H1 (cell line): Measurements from ENCODE around the gene MYO15A. TPM values are rescaled to one million over a fixed set of nuclear protein-coding genes. Genes with fewer than 3 reads are reported as not detected.

Source experiments
- CTCF ChIA-PET: fragments of 300-600 bp; sonication (Branson Sonifier 250); formaldehyde crosslinking; loops from one replicate; lab custom pipeline; 2021; ENCODE audit not compliant: partially characterized antibody; lab: Charles Lee
- POLR2A ChIA-PET: fragments of 300-600 bp; sonication (Branson Sonifier 250); formaldehyde crosslinking; loops from one replicate; lab custom pipeline; 2021; ENCODE audit warnings: inconsistent platforms; ENCODE audit not compliant: partially characterized antibody; lab: Charles Lee
- DNase-seq, 2 experiments: peaks; one replicate each; pipeline versions ENCODE4 v3.0.0 to v3.0.0-alpha.2; 2010 to 2022; ENCODE audit warnings: low spot score in 2 of 2, low read depth in 1 of 2, mixed read lengths in 1 of 2
- FAIRE-seq: peaks from 2 replicates; lab custom pipeline; 2011; peaks lifted over from hg19 to GRCh38; lab: Jason Lieb, UNC
- H2AFZ ChIP-seq: 2 replicates; pipeline ENCODE4 v1.8.1; 2012; ENCODE audit warnings: low read length, inconsistent platforms
- H2AK5ac ChIP-seq: 2 replicates; pipeline ENCODE4 v1.6.1; 2013; ENCODE audit warnings: low read depth, low read length
- H2BK120ac ChIP-seq: replicated peaks from 2 replicates; pipeline ENCODE3; 2013; ENCODE audit warnings: low read depth, low read length, inconsistent platforms
- H2BK12ac ChIP-seq: 2 replicates; pipeline ENCODE4 v1.6.1; 2013; ENCODE audit warnings: low read depth, low read length
- H2BK15ac ChIP-seq: 2 replicates; pipeline ENCODE4 v1.6.1; 2013; ENCODE audit warnings: low read length
- H2BK20ac ChIP-seq: 2 replicates; pipeline ENCODE4 v1.6.1; 2013; ENCODE audit warnings: low read length
- H2BK5ac ChIP-seq: 2 replicates; pipeline ENCODE4 v1.6.1; 2013; ENCODE audit warnings: low read depth, low read length
- H3K14ac ChIP-seq: 2 replicates; pipeline ENCODE4 v1.6.1; 2013; ENCODE audit warnings: inconsistent platforms; ENCODE audit not compliant: insufficient read length
- H3K18ac ChIP-seq: 2 replicates; pipeline ENCODE4 v1.6.1; 2013; ENCODE audit warnings: low read length; ENCODE audit errors: extremely low read depth
- H3K23ac ChIP-seq: 2 replicates; pipeline ENCODE4 v1.6.1; 2013; ENCODE audit warnings: inconsistent platforms; ENCODE audit not compliant: insufficient read length
- H3K23me2 ChIP-seq: 2 replicates; pipeline ENCODE4 v1.6.1; 2013; ENCODE audit warnings: low read depth, low read length
- H3K27ac ChIP-seq: 2 replicates; pipeline ENCODE4 v1.6.1; 2011; ENCODE audit warnings: low read depth, low read length, inconsistent platforms
- H3K27me3 ChIP-seq, 4 experiments: replicated peaks in 1 of 4; 1 replicate in 1 of 4; 2 replicates in 3 of 4; pipeline versions ENCODE4 v1.6.1 to v1.8.1; 2011 to 2013; ENCODE audit warnings: low read length in 3 of 4, mild to moderate bottlenecking in 3 of 4, inconsistent platforms in 2 of 4, mixed read lengths in 2 of 4, moderate library complexity in 1 of 4; ENCODE audit not compliant: control insufficient read depth in 3 of 4, insufficient read depth in 3 of 4; ENCODE audit errors: extremely low read depth in 1 of 4
- H3K36me3 ChIP-seq, 4 experiments: 2 replicates each; pipeline versions ENCODE4 v1.6.1 to v1.8.1; 2011 to 2013; ENCODE audit warnings: mild to moderate bottlenecking in 4 of 4, low read length in 3 of 4, moderate library complexity in 2 of 4, control low read depth in 1 of 4, inconsistent platforms in 1 of 4; ENCODE audit not compliant: insufficient read depth in 4 of 4, control insufficient read depth in 2 of 4
- H3K4ac ChIP-seq: replicated peaks from 2 replicates; pipeline ENCODE3; 2013; ENCODE audit warnings: low read length, low read depth, mixed read lengths, inconsistent platforms; ENCODE audit not compliant: insufficient read length
- H3K4me1 ChIP-seq, 4 experiments: replicated peaks in 1 of 4; 1 replicate in 1 of 4; 2 replicates in 3 of 4; pipeline versions ENCODE4 v1.6.1 to v1.8.1; 2011 to 2013; ENCODE audit warnings: low read length in 3 of 4, inconsistent platforms in 2 of 4, mixed read lengths in 1 of 4; ENCODE audit not compliant: insufficient read depth in 4 of 4, control insufficient read depth in 3 of 4
- H3K4me2 ChIP-seq, 2 experiments: 2 replicates each; pipeline versions ENCODE4 v1.6.1 to v1.8.1; 2011 to 2013; ENCODE audit warnings: low read depth in 2 of 2, low read length in 2 of 2, control low read depth in 1 of 2, inconsistent platforms in 1 of 2, mild to moderate bottlenecking in 1 of 2; ENCODE audit not compliant: insufficient read depth in 1 of 2
- H3K4me3 ChIP-seq, 4 experiments: fragments of 200-600, 300-600 bp in 1 of 4; sonication (generic), shearing (Covaris generic), sonication (Bioruptor Twin) in 1 of 4; 2 replicates each; pipeline versions ENCODE4 v1.5.1 to v1.8.1; 2011 to 2016; ENCODE audit warnings: low read length in 4 of 4, low read depth in 3 of 4, control low read depth in 2 of 4, inconsistent platforms in 2 of 4, mild to moderate bottlenecking in 2 of 4, mixed read lengths in 1 of 4, moderate library complexity in 1 of 4; ENCODE audit not compliant: insufficient read depth in 2 of 4; ENCODE audit errors: extremely low read depth in 1 of 4
- H3K56ac ChIP-seq: replicated peaks from 2 replicates; pipeline ENCODE3; 2013; ENCODE audit warnings: low read depth, mild to moderate bottlenecking, mixed read lengths, low read length, inconsistent platforms; ENCODE audit not compliant: insufficient read length
- H3K79me1 ChIP-seq: 2 replicates; pipeline ENCODE4 v1.6.1; 2013; ENCODE audit warnings: low read depth, low read length, control low read depth
- H3K79me2 ChIP-seq, 2 experiments: 2 replicates each; pipeline versions ENCODE4 v1.6.1 to v1.8.1; 2012 to 2013; ENCODE audit warnings: low read length in 2 of 2, mild to moderate bottlenecking in 2 of 2, inconsistent platforms in 1 of 2; ENCODE audit not compliant: insufficient read depth in 2 of 2, control insufficient read depth in 1 of 2
- H3K9ac ChIP-seq, 4 experiments: replicated peaks in 1 of 4; 1 replicate in 1 of 4; 2 replicates in 3 of 4; pipeline versions ENCODE4 v1.6.1 to v1.8.1; 2011 to 2013; ENCODE audit warnings: low read depth in 3 of 4, low read length in 3 of 4, control low read depth in 2 of 4, mild to moderate bottlenecking in 2 of 4, moderate library complexity in 2 of 4, inconsistent platforms in 1 of 4; ENCODE audit errors: extremely low read depth in 1 of 4
- H3K9me3 ChIP-seq, 2 experiments: 2 replicates each; pipeline versions ENCODE4 v1.6.1 to v1.8.1; 2012 to 2013; ENCODE audit warnings: mild to moderate bottlenecking in 2 of 2, moderate library complexity in 2 of 2, control low read depth in 1 of 2, inconsistent platforms in 1 of 2, low read depth in 1 of 2, low read length in 1 of 2, mixed read lengths in 1 of 2; ENCODE audit not compliant: insufficient read depth in 2 of 2
- H4K20me1 ChIP-seq, 2 experiments: replicated peaks in 1 of 2; 2 replicates each; pipeline versions ENCODE3 to v1.8.1; 2011 to 2013; ENCODE audit warnings: inconsistent platforms in 2 of 2, low read length in 2 of 2, mild to moderate bottlenecking in 1 of 2; ENCODE audit not compliant: insufficient read depth in 2 of 2, control insufficient read depth in 1 of 2
- H4K5ac ChIP-seq: 2 replicates; pipeline ENCODE4 v1.6.1; 2013; ENCODE audit warnings: low read length, low read depth, mixed read lengths, inconsistent platforms; ENCODE audit not compliant: insufficient read length
- H4K8ac ChIP-seq: 2 replicates; pipeline ENCODE4 v1.8.0; 2013; ENCODE audit warnings: mild to moderate bottlenecking, moderate library complexity, low read length, inconsistent platforms; ENCODE audit not compliant: insufficient read depth; ENCODE audit errors: extremely low read depth
- H4K91ac ChIP-seq: replicated peaks from 2 replicates; pipeline ENCODE3; 2013; ENCODE audit warnings: low read length, mixed read lengths, inconsistent platforms; ENCODE audit not compliant: insufficient read length
- EP300 ChIP-seq, 2 experiments: IDR thresholded peaks; 1 replicate in 1 of 2; 2 replicates in 1 of 2; pipeline ENCODE4 v1.6.1; 2011 to 2012; ENCODE audit warnings: low read depth in 2 of 2, low read length in 2 of 2, mild to moderate bottlenecking in 2 of 2, borderline replicate concordance in 1 of 2, inconsistent platforms in 1 of 2, moderate library complexity in 1 of 2
- EZH2 ChIP-seq: fragments of 200-600 bp; sonication (generic); IDR thresholded peaks from 2 replicates; pipeline ENCODE4 v1.7.1; 2012; ENCODE audit warnings: low read depth, mild to moderate bottlenecking, moderate library complexity, low read length, inconsistent platforms; ENCODE audit not compliant: severe bottlenecking
- GTF2F1 ChIP-seq: IDR thresholded peaks from 2 replicates; pipeline ENCODE4 v1.6.1; 2012; ENCODE audit warnings: low read depth, low read length, improper control_type of control experiment, borderline replicate concordance
- KDM4A ChIP-seq: IDR thresholded peaks from one replicate; pipeline ENCODE4 v1.7.1; 2012; ENCODE audit warnings: low read depth, mild to moderate bottlenecking, moderate library complexity, low read length, inconsistent platforms; ENCODE audit not compliant: severe bottlenecking
- SAP30 ChIP-seq: fragments of 300-600 bp; sonication (generic); IDR thresholded peaks from 2 replicates; pipeline ENCODE4 v1.7.1; 2012; ENCODE audit warnings: low read length, moderate library complexity, mild to moderate bottlenecking, inconsistent platforms; ENCODE audit not compliant: insufficient read depth, insufficient replicate concordance
- WGBS, 2 experiments: shearing (Covaris generic) in 1 of 2; methylation state at CpG; one replicate each; pipeline versions ENCODE4 v1.1.6 to v1.1.7; 2013 to 2015; ENCODE audit warnings: low lambda C conversion rate in 2 of 2, mixed read lengths in 2 of 2, inconsistent platforms in 1 of 2, low coverage in 1 of 2, missing lambda C conversion rate in 1 of 2; ENCODE audit not compliant: insufficient replicate concordance in 2 of 2, insufficient coverage in 1 of 2, insufficient read length in 1 of 2; ENCODE audit errors: extremely low coverage in 1 of 2, missing lambda C conversion rate in 1 of 2; 5-methylcytosine and 5-hydroxymethylcytosine counted together
- polyA plus RNA-seq, 7 experiments: library from polyadenylated mRNA; depleted of rRNA in 3 of 7; stranded (reverse) in 5 of 7; unstranded in 2 of 7; fragments of >200 nt in 5 of 7; fragments of 200-250 nt in 2 of 7; gene quantifications; 1 replicate in 5 of 7; 2 replicates in 1 of 7; 4 replicates in 1 of 7; pipeline versions ENCODE4 v1.2.1 to v1.2.3, GENCODE V29; 2011 to 2013; ENCODE audit warnings: missing spikeins in 2 of 7, mixed read lengths in 2 of 7
- total RNA-seq: library from RNA; stranded (reverse); fragmentation: NEBNext Ultra II Directional; extraction: Animal tissue kit (Norgen Biotek cat#: 25700); gene quantifications from 2 replicates; pipeline ENCODE4 v1.2.1, GENCODE V29; 2021

MYO15A gene
- total and polyA plus RNA-seq, 2 of the 8 experiments (the other 6 are each of a cell fraction or from before 2014, with no cell fraction given), result 1.6 to 4.2 TPM

GRCh38 chr17:18176176-18176575 is 67.6 kb downstream of the MYO15A start:
- no peaks in the 10 kb centered on the region for H3K23me2 ChIP-seq
- no peaks in the 10 kb centered on the region; a peak in 1 of 7 replicates for H3K27me3 ChIP-seq
- H2AFZ ChIP-seq, result no peak overlapping the region
- no peak overlapping the region for H4K91ac ChIP-seq
- H3K14ac ChIP-seq, result no peak overlapping the region
- H3K9me3 ChIP-seq, result no peaks in the 10 kb centered on the region
- no peak for FAIRE-seq
- no peak overlapping the region for H3K27ac ChIP-seq
- no peak overlapping the region for H2BK12ac ChIP-seq
- H3K4me1 ChIP-seq, result no peaks in the 10 kb centered on the region; a peak in 1 of 7 replicates
- H3K4ac ChIP-seq, result no peak overlapping the region
- no peak overlapping the region for H3K23ac ChIP-seq
- no peak overlapping the region for H3K4me2 ChIP-seq
- no peak overlapping the region for H3K4me3 ChIP-seq
- DNase-seq, result no peak
- no peak overlapping the region for H4K8ac ChIP-seq
- H2BK15ac ChIP-seq, result no peak overlapping the region
- H2BK20ac ChIP-seq, result no peak overlapping the region
- no peak overlapping the region for H2AK5ac ChIP-seq
- H4K5ac ChIP-seq, result no peak overlapping the region
- no peak for TF ChIP-seq GTF2F1
- TF ChIP-seq EP300 (IDR thresholded peaks at IDR 0.05; ENCODE audit: borderline replicate concordance in 1 of 2, low read depth in 2 of 2, low read length in 2 of 2), result no peak
- TF ChIP-seq EZH2, result no peak
- no peak for TF ChIP-seq KDM4A
- no peak for TF ChIP-seq SAP30
- TF ChIP-seq, all 59 proteins: peak for 0
- Histone ChIP-seq H2BK120ac (no peak overlapping the region), H4K20me1 (no peaks in the 10 kb centered on the region), H3K36me3 (no peaks in the 10 kb centered on the region), H3K79me1 (no peaks in the 10 kb centered on the region), H3K56ac (no peak overlapping the region), H3K9ac (no peak overlapping the region), H3K18ac (no peak overlapping the region), H3K79me2 (no peaks in the 10 kb centered on the region), H2BK5ac (no peak overlapping the region)
- POLR2A ChIA-PET, result interaction anchor here (0.9 to 2.5 kb wide), 2 partner anchors 7 to 9 kb away, joined by 3 to 12 read pairs; partner anchors contain the start of gene ALKBH5
- 90% methylated on average over 7 of the region's 7 CpGs; no CpG with 5 or more reads in 1 of the 2 experiments for WGBS, 2 experiments
- CTCF ChIA-PET, result interaction anchor here (1.2 to 4.4 kb wide), 5 partner anchors 10 to 41 kb away, joined by 3 to 17 read pairs (median 4); no protein-coding TSS in a partner anchor
